T-helper 2 cell treated with Interferon-gamma antibody and Interleukin-4, amounts not matched to agents 5 μg/mL and 100 μg/mL, for 36 hours (primary cell): ENCODE measurements around the gene SPON2.

Experiments used
- DNase-seq: peaks from one replicate; pipeline ENCODE4 v3.0.0; 2021; ENCODE audit warnings: low spot score
- H3K27ac Mint-ChIP-seq: one replicate; pipeline ENCODE4 v1.8.0; 2021; ENCODE audit warnings: mild to moderate bottlenecking, mixed read lengths
- H3K27me3 Mint-ChIP-seq: one replicate; pipeline ENCODE4 v1.8.0; 2021; ENCODE audit warnings: low read depth, mixed read lengths
- H3K36me3 Mint-ChIP-seq: one replicate; pipeline ENCODE4 v1.8.0; 2021; ENCODE audit warnings: low read depth, mixed read lengths
- H3K4me1 Mint-ChIP-seq: one replicate; pipeline ENCODE4 v1.8.0; 2021; ENCODE audit warnings: low read depth, mixed read lengths
- H3K4me3 Mint-ChIP-seq: one replicate; pipeline ENCODE4 v1.8.0; 2022; ENCODE audit warnings: mild to moderate bottlenecking, moderate library complexity, mixed read lengths
- H3K9me3 Mint-ChIP-seq: one replicate; pipeline ENCODE4 v1.8.0; 2021; ENCODE audit warnings: mixed read lengths

Gene SPON2

DNA sequence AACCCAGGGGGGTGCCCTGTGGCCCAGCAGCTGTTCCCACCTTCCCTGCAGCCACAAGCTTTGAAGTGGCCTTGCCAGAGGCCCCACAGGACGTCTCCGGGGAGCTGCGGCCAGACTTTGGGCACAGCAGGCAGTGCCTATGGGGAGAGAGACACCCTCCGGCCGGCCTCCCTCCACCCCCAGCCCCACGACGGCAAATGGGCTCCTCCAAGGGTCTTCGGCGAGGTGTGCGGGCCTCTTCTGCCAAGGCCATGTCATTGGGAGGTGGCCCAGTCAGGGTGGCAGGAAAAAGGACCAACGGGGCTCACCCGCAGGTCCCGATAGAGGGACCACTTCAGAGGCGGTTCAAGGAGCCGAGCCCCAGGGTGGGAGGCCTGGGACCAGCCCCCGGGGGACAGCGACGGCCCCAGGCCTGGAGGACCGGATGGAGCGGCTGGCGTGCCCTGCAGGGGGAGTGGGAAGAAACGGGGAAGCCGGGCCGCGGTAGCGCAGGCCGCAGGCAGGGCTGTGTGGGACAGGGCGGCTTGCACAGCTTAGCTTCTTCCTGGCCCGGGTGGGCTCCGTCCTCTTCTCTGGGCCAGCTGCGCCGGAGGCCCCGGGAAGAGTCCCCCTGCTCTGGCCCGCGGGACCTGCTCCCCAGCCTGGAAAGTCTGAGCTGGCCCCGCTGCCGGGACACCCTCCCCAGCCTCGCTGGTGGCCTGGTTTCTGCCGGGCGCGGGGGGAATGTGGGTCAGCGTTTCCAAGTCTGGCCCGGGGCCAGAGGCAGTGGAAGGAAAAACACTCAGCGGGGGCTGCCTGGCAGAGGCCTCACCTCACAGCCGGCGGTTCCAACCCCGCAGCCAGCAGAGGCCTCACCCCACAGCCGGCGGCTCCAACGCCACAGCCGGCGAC lies 21.9 kb upstream of the SPON2 start:
- Mint-ChIP-seq H3K4me1 (peaks cover 15% of the 10 kb centered on the region), H3K27ac (no peak overlapping the region), H3K36me3 (peaks cover 27% of the 10 kb centered on the region), H3K27me3 (no peaks in the 10 kb centered on the region), H3K9me3 (no peaks in the 10 kb centered on the region), H3K4me3 (no peak overlapping the region)
- no peak for DNase-seq

DNA sequence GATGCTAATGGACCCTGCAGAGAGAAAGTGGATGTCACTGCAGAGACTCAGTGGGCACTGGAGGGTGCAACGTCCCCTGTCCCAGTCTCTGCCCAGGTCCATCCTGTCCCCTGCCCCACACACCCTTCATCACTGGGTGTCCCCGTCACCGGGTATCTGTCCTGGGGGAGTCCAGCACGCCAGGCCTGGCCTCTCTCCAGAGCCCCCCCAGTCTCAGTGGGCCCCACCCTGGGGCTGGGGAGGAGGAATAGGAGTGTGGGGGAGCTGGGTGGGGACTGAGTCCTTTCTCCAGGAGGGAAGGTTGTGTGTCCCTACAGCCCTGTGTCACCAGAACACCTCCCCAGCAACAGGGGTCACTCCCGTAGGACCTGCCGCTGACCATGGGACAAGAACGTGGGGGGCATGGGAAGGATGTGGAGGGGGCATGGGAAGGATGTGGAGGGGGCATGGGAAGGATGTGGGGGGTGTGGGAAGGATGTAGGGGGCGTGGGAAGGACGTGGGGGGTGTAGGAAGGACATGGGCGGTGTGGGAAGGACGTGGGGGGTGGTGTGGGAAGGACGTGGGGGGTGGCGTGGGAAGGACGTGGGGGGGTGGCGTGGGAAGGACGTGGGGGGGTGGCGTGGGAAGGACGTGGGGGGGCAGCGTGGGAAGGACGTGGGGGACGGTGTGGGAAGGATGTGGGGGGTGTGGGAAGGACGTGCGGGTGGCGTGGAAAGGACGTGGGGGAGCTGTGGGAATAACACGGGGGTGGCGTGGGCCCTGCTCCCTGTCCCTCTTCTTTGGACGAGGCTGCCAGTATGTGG lies 21.0 kb upstream of the SPON2 start:
- H3K27ac Mint-ChIP-seq: no peak overlapping the region
- peaks cover 28% of the 10 kb centered on the region for H3K36me3 Mint-ChIP-seq
- peaks cover 18% of the 10 kb centered on the region for H3K4me1 Mint-ChIP-seq
- no peak for DNase-seq
- no peaks in the 10 kb centered on the region for H3K9me3 Mint-ChIP-seq
- H3K27me3 Mint-ChIP-seq: no peaks in the 10 kb centered on the region
- no peak overlapping the region for H3K4me3 Mint-ChIP-seq

DNA sequence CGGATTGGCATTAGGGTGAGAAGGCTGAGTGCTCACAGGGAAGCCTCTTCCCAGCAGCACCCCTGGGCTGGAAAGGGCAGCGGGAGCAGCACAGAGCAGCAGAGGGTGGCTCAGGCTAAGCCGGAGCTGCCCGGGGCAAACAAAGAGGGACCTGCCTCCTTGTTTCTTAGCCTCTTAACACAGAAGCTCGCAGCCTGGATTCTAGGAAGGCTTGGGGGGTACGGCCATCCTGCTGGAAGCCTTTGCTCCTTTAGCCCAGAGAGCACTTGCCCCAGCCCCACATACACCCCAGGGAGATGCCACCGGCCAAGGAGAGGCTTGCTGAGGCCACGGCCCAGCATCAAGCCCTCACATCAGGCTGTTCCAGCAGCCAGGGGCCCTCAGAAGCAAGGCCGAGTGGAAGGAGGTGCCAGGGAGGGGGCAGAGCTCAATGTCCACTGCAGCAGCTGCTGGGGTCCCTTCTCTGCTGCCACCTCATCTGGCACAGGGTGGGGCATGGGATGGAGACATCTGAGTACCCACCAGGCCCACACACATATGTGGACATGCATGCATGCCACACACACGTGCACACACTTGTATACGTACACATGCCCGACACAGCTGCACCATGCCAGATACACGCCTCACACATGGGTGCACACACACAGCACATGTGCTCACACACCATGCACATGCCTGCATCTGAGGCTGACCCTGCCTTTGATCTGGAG lies 20.3 kb upstream of the SPON2 start:
- no peak for DNase-seq
- H3K27me3 Mint-ChIP-seq: no peaks in the 10 kb centered on the region
- no peak overlapping the region for H3K27ac Mint-ChIP-seq

DNA sequence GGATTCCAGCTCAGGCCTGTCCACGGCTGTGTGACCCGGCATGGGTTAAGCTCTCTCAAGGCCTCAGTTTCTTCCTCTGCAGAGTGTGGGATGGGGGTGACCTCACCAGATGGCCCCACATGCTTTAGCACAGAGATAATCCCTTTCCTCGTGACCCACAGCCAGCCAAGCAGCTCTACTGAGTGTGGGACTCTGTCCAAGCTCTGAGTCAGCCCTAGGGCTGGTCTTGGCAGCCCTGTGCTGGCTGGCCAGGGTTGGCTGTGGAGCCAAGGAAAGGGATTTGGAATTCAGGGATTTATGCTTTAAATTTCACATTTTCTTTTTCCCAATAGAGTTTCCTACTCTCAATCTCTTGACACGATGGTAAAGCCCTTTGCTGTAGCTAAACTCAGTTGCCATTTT lies 19.7 kb upstream of the SPON2 start:
- Mint-ChIP-seq H3K36me3 (peaks cover 23% of the 10 kb centered on the region), H3K9me3 (no peaks in the 10 kb centered on the region), H3K4me3 (no peak overlapping the region), H3K27me3 (no peaks in the 10 kb centered on the region), H3K4me1 (peaks cover 19% of the 10 kb centered on the region), H3K27ac (no peak overlapping the region)
- no peak for DNase-seq

More for the DNA sequence above, 20.3 kb upstream of the SPON2 start:
- H3K36me3 Mint-ChIP-seq: peaks cover 25% of the 10 kb centered on the region
- no peak overlapping the region for H3K4me3 Mint-ChIP-seq
- H3K9me3 Mint-ChIP-seq: no peaks in the 10 kb centered on the region
- peaks cover 18% of the 10 kb centered on the region for H3K4me1 Mint-ChIP-seq

DNA sequence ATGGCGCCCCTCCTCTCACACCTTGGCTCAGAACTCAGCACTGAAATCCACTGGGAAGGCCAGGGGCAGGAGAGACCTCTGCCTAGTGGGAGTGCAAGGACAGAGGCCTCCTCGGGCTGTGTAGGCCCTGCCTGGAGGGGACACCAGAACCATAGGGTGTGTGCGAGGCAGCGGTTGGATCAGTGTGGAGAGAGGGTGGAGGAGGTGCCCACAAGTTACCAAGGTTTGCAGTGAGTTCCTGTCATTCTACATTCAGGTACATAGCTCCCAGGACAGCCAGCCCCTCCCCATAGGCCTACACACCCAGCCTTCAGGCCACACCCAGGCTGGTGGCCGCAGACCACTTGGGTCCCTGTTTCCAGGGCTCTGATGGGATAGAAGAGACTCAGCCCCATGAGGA lies 19.2 kb upstream of the SPON2 start:
- no peak for DNase-seq
- H3K27ac Mint-ChIP-seq: no peak overlapping the region
- H3K4me1 Mint-ChIP-seq: peaks cover 20% of the 10 kb centered on the region
- H3K4me3 Mint-ChIP-seq: no peak overlapping the region
- peaks cover 20% of the 10 kb centered on the region for H3K36me3 Mint-ChIP-seq
- no peaks in the 10 kb centered on the region for H3K27me3 Mint-ChIP-seq
- no peaks in the 10 kb centered on the region for H3K9me3 Mint-ChIP-seq

DNA sequence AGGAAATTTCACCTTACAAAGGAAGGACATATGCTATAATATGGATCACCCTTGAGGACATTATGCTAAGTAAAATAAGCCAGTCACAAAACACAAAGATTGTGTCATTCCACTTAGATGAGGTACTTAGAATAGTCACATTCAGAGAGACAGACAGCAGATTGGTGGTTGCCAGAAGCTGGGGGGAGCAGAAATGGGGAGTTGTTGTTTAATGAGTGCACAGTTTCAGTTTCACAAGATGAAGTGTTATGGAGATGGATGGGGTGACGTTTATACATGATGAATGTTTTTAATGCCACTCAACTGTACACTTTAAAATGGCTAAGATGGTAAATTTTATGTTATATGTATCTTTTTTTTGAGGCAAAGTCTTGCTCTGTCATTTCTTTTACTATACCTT lies 14.8 kb upstream of the SPON2 start:
- Mint-ChIP-seq H3K36me3 (peaks cover 28% of the 10 kb centered on the region), H3K9me3 (peaks cover 6% of the 10 kb centered on the region), H3K4me3 (peak overlapping the region; percentile 4), H3K27ac (peak overlapping the region; percentile 77), H3K27me3 (no peaks in the 10 kb centered on the region), H3K4me1 (peaks cover 33% of the 10 kb centered on the region)
- peak; percentile 56 for DNase-seq

DNA sequence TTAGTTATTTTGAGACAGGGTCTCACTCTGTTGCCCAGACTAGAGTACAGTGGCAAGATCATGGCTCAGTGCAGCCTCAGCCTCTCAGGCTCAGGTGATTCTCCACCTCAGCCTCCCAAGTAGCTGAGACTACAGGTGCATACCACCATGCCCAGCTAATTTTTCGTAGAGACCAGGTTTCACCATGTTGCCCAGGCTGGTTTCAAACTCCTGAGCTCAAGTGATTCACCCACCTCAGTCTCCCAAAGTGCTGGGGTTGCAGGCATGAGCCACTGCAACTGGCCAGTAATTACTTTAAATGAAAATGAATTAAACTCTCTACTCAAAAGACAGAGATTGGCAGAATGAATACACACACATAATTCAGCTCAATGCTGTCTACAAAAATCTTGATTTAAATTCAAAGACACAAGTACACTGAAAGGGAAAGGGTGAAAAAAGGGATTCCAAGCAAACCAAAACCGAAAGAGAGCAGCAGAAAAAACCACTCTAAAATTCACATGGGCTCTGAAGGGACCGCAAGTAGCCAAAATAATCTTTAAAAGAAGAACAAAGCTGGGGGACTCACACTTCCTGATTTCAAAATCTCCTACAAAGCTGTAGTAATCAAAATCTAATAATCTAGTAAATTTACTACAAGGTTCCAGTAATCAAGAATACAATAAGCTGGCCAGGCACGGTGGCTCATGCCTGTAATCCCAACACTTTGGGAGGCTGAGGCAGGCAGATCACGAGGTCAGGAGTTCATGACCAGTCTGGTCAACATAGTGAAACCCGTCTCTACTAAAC lies 11.8 kb upstream of the SPON2 start:
- H3K4me3 Mint-ChIP-seq: peak overlapping the region; percentile 56
- no peak for DNase-seq
- peak overlapping the region; percentile 78 for H3K27ac Mint-ChIP-seq
- H3K36me3 Mint-ChIP-seq: peaks cover 52% of the 10 kb centered on the region
- H3K4me1 Mint-ChIP-seq: peaks cover 33% of the 10 kb centered on the region
- no peaks in the 10 kb centered on the region for H3K27me3 Mint-ChIP-seq
- peaks cover 30% of the 10 kb centered on the region for H3K9me3 Mint-ChIP-seq

DNA sequence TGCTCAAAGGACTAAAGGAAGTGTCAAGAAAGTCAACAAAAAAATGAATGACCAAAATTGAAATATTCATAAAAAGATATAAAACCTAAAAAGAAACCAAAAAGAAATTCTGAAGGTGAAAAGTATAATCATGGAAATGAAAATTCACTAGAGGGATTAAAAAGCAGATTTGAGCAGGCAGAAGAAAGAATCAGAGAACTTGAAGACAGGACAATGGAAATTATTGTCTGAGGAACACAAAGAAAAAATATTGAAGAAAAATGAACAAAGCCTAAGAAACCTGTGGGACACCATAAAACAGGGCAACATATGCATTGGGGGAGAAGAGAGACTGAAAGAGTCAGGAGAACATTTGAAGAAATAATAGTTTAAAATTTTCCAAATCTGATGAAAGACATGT lies 9.9 kb upstream of the SPON2 start:
- H3K9me3 Mint-ChIP-seq: peaks cover 30% of the 10 kb centered on the region
- H3K4me3 Mint-ChIP-seq: no peak overlapping the region
- H3K27me3 Mint-ChIP-seq: no peaks in the 10 kb centered on the region
- H3K4me1 Mint-ChIP-seq: peaks cover 23% of the 10 kb centered on the region
- H3K27ac Mint-ChIP-seq: peak overlapping the region; percentile 52
- peaks cover 48% of the 10 kb centered on the region for H3K36me3 Mint-ChIP-seq
- DNase-seq: no peak

DNA sequence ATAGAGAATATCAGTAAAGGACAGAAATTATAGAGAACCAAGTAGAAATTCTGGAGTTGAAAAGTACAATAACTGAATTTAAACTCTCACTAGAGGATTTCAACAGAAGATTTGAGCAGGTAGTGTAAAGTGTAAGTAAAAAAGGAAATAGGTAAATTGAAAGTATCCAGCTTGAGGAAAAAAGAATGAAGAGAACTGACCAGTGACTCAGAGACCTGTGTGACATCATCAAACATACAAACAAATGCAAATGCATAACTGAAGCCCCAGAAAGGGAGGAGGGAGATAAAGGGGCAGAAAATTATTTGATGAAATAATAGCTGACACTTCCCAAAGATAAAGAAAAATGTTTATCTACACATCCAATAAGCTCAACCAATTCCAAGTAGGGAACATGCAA lies 8.3 kb upstream of the SPON2 start:
- Mint-ChIP-seq H3K4me1 (peaks cover 15% of the 10 kb centered on the region), H3K36me3 (peaks cover 42% of the 10 kb centered on the region), H3K27ac (no peak overlapping the region)

DNA sequence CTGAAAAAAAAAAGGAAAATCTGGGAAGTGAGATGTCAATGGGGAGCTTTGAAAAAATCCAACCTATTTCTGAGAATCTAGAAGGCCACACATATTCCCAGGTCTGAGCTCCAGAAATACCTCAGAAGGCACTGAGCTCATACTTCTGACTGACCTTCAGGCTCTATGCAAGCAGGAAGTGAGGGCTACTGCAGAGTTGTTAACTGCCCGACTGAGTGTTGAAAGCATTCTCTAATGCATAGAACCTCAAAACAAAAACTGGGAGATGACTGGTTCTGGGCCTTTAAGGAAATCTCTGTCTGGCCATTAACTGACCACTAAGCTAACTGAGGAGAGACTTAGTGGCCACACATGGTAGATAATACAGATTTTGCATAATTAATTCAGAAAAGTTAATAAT lies 7.6 kb upstream of the SPON2 start:
- Mint-ChIP-seq H3K27me3 (no peaks in the 10 kb centered on the region), H3K4me1 (peaks cover 15% of the 10 kb centered on the region)
- no peak for DNase-seq

More for the DNA sequence above, 8.3 kb upstream of the SPON2 start:
- Mint-ChIP-seq H3K27me3 (no peaks in the 10 kb centered on the region), H3K4me3 (no peak overlapping the region), H3K9me3 (peaks cover 30% of the 10 kb centered on the region)
- DNase-seq: no peak

DNA sequence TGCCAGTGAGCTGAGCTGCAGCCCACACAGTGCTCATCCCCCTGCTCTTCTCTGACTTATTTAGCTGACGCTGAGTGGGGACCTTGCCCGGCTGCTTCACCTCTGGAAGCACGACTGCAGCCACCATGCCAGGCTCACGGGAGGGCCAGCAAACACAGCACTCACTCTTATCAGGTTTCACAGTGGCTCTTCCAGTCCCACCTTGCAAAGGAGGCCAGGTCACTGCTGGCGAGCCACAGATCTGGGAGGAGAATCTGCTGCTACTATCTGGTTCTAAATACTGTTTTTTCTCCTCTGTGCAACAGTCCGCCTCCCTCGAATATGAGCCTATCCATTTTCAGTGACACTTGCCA lies 6.7 kb upstream of the SPON2 start:
- Mint-ChIP-seq H3K4me3 (no peak overlapping the region), H3K36me3 (peaks cover 37% of the 10 kb centered on the region), H3K4me1 (peaks cover 11% of the 10 kb centered on the region), H3K27me3 (no peaks in the 10 kb centered on the region), H3K27ac (no peak overlapping the region), H3K9me3 (peaks cover 30% of the 10 kb centered on the region)
- no peak for DNase-seq

More for the DNA sequence above, 7.6 kb upstream of the SPON2 start:
- Mint-ChIP-seq H3K9me3 (peaks cover 30% of the 10 kb centered on the region), H3K4me3 (no peak overlapping the region), H3K36me3 (peaks cover 40% of the 10 kb centered on the region), H3K27ac (no peak overlapping the region)

DNA sequence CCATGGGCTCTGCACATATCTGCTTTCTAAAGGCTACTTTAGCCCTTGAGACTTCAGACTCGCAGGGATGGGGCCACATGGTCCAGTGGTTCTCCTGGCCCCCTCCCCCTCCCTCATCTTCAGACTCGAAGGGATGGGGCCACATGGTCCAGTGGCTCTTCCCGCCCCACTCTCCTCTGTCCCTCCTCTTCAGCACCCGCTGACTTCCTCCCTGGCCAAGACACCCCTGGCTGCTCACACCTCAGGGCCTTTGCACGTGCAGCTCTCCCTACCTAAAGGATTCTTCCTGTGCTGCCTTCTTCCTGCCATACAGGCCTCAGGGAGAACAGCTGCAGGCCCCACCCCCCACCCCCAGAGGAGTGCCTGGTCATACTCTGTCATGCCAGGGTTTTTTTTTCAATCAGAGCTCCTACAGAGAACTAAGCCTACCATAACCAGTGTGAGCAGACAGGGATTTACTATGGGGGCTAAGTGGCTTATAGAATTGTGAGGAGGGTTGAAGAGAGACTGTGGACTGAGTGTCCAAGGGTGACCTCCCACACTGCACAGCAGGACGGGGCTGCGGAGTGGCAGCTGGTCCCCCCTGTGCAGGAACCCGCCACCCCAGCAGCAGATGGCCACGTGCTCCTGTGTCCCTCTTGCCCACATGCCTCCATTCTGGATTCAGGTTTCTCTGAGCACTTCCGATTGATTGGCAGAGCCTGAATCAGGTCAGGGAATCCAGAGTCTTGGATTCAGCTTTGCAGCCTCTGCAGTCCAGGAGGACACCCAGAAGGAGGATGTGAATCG lies 6.1 kb upstream of the SPON2 start:
- DNase-seq: no peak
- Mint-ChIP-seq H3K36me3 (peaks cover 37% of the 10 kb centered on the region), H3K27me3 (peaks cover 5% of the 10 kb centered on the region), H3K4me1 (peaks cover 12% of the 10 kb centered on the region), H3K4me3 (no peak overlapping the region), H3K9me3 (peaks cover 30% of the 10 kb centered on the region), H3K27ac (no peak overlapping the region)
